Smooth muscle cell (in vitro differentiated cells): ENCODE results near the gene KIAA1671. TPM values are rescaled to one million over a fixed set of nuclear protein-coding genes. Genes with fewer than 3 reads are reported as not detected.

Experiments
- DNase-seq: peaks from one replicate; lab custom pipeline; 2025; ENCODE audit not compliant: unreplicated experiment; lab: John Stamatoyannopoulos, UW
- H2AFZ ChIP-seq: fragments of 200-600 bp; sonication (generic); 2 replicates; pipeline ENCODE4 v1.6.0; 2016; ENCODE audit warnings: antibody characterized with exemption, low read depth, mild to moderate bottlenecking
- H3F3A ChIP-seq: fragments of 200-600 bp; sonication (generic); 2 replicates; pipeline ENCODE4 v1.6.0; 2017; ENCODE audit warnings: antibody characterized with exemption, low read depth
- H3K27ac ChIP-seq: fragments of 200-600 bp; sonication (generic); 2 replicates; pipeline ENCODE4 v1.5.1; 2016; ENCODE audit warnings: low read depth, mild to moderate bottlenecking
- H3K27me3 ChIP-seq: fragments of 200-600 bp; sonication (generic); 2 replicates; pipeline ENCODE4 v1.6.1; 2016; ENCODE audit warnings: low read depth, mild to moderate bottlenecking
- H3K36me3 ChIP-seq: fragments of 200-600 bp; sonication (generic); 2 replicates; pipeline ENCODE4 v1.5.1; 2016; ENCODE audit warnings: low read depth
- H3K4me1 ChIP-seq: fragments of 200-600 bp; sonication (generic); 2 replicates; pipeline ENCODE4 v1.5.1; 2016; ENCODE audit warnings: low read depth
- H3K4me2 ChIP-seq: fragments of 200-600 bp; sonication (generic); 2 replicates; pipeline ENCODE4 v1.6.0; 2016; ENCODE audit warnings: mild to moderate bottlenecking
- H3K4me3 ChIP-seq: fragments of 200-600 bp; sonication (generic); 2 replicates; pipeline ENCODE4 v1.5.1; 2016; ENCODE audit warnings: mild to moderate bottlenecking
- H3K79me2 ChIP-seq: fragments of 200-600 bp; sonication (generic); 2 replicates; pipeline ENCODE4 v1.6.0; 2016; ENCODE audit warnings: low read depth, mild to moderate bottlenecking
- H3K9ac ChIP-seq: fragments of 200-600 bp; sonication (generic); 2 replicates; pipeline ENCODE4 v1.6.0; 2016; ENCODE audit warnings: low read depth
- H3K9me3 ChIP-seq: fragments of 200-600 bp; sonication (generic); replicated peaks from 2 replicates; pipeline ENCODE4 v1.5.1; 2016; ENCODE audit warnings: low read depth
- H4K20me1 ChIP-seq: fragments of 200-600 bp; sonication (generic); 2 replicates; pipeline ENCODE4 v1.6.0; 2016; ENCODE audit warnings: low read depth
- WGBS: methylation state at CpG from one replicate; pipeline ENCODE4 v1.1.7; 2016; ENCODE audit warnings: low lambda C conversion rate; 5-methylcytosine and 5-hydroxymethylcytosine counted together
- polyA plus RNA-seq: library from polyadenylated mRNA; unstranded; fragments of >200 nt; fragmentation: Nextera tagmentation; extraction: Ambion mirVana; gene quantifications from 2 replicates; pipeline ENCODE4 v1.2.1, GENCODE V29; 2016
- total RNA-seq: library from RNA; depleted of rRNA; stranded (reverse); fragments of >200 nt; gene quantifications from 2 replicates; pipeline ENCODE4 v1.2.3, GENCODE V29; 2014
- TF ChIP-seq, protein P1 (sequence below): fragments of 200-600 bp; sonication (generic); IDR thresholded peaks from 2 replicates; pipeline ENCODE4 v1.5.1; 2017; ENCODE audit warnings: borderline replicate concordance, mild to moderate bottlenecking, antibody characterized with exemption; ENCODE audit not compliant: insufficient read depth, poor library complexity, severe bottlenecking

The KIAA1671 gene
- total and polyA plus RNA-seq, 2 experiments from 2014 or later, result 1.7 to 7.6 TPM

DNA sequence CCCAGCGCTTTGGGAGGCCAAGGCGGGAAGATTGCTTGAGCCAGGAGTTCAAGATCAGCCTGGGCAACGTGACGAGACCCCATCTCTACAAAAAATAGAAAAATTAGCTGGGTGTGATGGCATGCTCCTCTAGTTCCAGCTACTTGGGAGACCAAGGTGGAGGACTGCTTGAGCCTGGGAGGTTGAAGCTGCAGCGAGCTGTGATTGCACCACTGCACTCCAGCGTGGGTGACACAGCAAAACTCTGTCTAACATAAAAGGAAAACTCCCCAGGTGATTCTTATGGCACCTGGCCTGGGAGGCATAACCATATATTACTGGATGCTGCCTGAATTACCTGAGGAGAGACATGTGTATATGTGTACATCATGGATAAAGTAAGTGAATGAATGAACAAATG, 29.1 kb downstream of the KIAA1671 start:
- TF ChIP-seq, protein P1, sequence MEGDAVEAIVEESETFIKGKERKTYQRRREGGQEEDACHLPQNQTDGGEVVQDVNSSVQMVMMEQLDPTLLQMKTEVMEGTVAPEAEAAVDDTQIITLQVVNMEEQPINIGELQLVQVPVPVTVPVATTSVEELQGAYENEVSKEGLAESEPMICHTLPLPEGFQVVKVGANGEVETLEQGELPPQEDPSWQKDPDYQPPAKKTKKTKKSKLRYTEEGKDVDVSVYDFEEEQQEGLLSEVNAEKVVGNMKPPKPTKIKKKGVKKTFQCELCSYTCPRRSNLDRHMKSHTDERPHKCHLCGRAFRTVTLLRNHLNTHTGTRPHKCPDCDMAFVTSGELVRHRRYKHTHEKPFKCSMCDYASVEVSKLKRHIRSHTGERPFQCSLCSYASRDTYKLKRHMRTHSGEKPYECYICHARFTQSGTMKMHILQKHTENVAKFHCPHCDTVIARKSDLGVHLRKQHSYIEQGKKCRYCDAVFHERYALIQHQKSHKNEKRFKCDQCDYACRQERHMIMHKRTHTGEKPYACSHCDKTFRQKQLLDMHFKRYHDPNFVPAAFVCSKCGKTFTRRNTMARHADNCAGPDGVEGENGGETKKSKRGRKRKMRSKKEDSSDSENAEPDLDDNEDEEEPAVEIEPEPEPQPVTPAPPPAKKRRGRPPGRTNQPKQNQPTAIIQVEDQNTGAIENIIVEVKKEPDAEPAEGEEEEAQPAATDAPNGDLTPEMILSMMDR, result no peak
- H3K4me3 ChIP-seq, result no peak overlapping the region
- no peaks in the 10 kb centered on the region for H3K9me3 ChIP-seq
- H3K27ac ChIP-seq, result no peak overlapping the region
- 93% methylated on average over 6 of the region's 6 CpGs for WGBS
- H2AFZ ChIP-seq, result no peak overlapping the region
- no peaks in the 10 kb centered on the region for H4K20me1 ChIP-seq
- DNase-seq, result no peak
- no peak overlapping the region for H3K9ac ChIP-seq
- no peak overlapping the region for H3K4me2 ChIP-seq
- H3K36me3 ChIP-seq, result no peaks in the 10 kb centered on the region
- H3K27me3 ChIP-seq, result no peaks in the 10 kb centered on the region
- peaks cover 4% of the 10 kb centered on the region for H3F3A ChIP-seq
- peaks cover 17% of the 10 kb centered on the region for H3K79me2 ChIP-seq
- peaks cover 33% of the 10 kb centered on the region for H3K4me1 ChIP-seq

DNA sequence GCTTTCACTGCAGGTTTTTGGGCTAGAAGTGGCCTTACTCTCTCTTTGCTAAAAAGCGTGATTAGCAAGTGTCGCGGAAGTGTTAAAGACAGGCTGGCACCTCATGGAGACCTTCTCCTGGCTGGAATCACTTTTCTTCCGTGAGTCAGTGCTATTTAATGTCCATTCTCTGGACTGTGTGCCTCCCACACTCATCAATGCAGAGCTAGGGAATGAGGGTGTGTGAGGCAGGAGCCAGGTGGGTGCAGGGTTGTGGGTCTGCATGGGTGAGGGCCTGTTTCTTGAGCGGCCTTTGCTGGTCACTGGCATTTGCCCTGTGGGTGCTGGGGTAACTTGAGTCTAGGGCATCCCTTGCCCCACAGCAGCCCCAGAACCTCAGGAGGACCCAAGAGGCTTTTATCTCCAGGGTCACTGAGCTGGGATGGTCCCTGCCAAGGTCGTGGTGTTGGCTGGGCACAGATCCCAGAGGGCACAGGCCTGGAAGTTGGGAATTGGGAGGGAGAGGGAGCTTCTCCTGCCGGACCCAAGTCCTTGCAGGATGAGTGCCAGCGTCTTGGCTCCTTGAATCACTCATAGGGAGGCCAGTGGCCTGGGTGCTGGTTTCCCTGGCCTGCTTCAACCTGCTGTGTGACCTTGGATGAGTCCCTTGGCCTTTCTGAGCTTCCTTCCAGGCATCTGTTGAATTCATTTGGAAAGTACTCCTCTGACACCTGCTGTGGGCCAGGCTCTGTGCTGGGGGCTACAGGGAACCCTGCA, 30.0 kb downstream of the KIAA1671 start:
- H3F3A ChIP-seq, result peaks cover 4% of the 10 kb centered on the region
- H3K9ac ChIP-seq, result no peak overlapping the region
- H3K4me1 ChIP-seq, result peaks cover 26% of the 10 kb centered on the region
- H3K27me3 ChIP-seq, result no peaks in the 10 kb centered on the region
- no peaks in the 10 kb centered on the region for H4K20me1 ChIP-seq
- no peak for DNase-seq
- no peak overlapping the region for H2AFZ ChIP-seq
- no peaks in the 10 kb centered on the region for H3K36me3 ChIP-seq
- no peak overlapping the region for H3K4me3 ChIP-seq
- H3K9me3 ChIP-seq, result no peaks in the 10 kb centered on the region
- peaks cover 17% of the 10 kb centered on the region for H3K79me2 ChIP-seq
- no peak overlapping the region for H3K4me2 ChIP-seq
- TF ChIP-seq, protein P1, result no peak
- 86% methylated on average over 8 of the region's 8 CpGs for WGBS
- H3K27ac ChIP-seq, result no peak overlapping the region

DNA sequence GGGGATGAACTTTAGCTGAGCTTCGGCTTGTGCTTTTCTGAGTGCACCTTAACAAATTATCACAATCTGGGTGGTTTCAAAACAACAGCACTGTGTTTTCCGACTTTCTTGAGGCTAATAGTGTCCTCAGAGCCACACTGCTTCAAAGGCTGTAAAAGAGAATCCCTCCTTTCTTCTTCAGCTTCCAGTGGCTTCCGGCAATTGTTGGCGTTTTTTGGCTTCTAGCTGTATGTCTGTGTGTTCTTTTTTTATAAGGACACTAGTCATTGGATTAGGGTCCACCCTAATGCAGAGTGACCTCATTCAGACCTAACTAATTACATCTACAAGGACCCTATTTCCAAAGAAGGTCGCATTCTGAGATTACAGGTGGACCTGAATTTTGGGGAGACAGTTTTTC, 30.6 kb downstream of the KIAA1671 start:
- Histone ChIP-seq H3K9ac (no peak overlapping the region), H2AFZ (no peak overlapping the region), H3K79me2 (peaks cover 17% of the 10 kb centered on the region), H3K9me3 (no peaks in the 10 kb centered on the region), H3K36me3 (no peaks in the 10 kb centered on the region), H3K4me1 (peaks cover 21% of the 10 kb centered on the region), H3F3A (peaks cover 4% of the 10 kb centered on the region), H3K4me2 (no peak overlapping the region), H3K4me3 (no peak overlapping the region), H4K20me1 (no peaks in the 10 kb centered on the region), H3K27ac (no peak overlapping the region), H3K27me3 (no peaks in the 10 kb centered on the region)
- WGBS, result 84% methylated on average over 5 of the region's 5 CpGs
- TF ChIP-seq, protein P1, result no peak
- DNase-seq, result no peak

DNA sequence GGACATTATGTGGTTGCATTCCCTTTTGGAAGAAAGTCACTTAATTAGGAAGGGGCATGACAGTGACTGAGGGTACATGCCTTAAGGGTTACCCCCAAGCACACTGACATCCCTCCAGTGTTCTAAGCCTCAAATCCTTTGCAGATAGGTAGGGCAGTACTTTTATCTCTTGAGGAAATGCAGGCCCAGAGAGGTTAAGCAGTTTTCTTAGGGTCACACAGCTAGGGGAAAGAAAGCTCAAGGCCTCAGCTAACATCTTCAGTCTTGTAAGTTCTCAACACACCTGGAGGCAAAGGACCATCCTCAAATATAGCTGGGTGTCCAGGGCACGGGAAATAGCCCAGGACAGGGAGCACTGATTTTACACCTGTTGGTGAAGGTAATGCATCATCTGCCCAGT, 31.6 kb downstream of the KIAA1671 start:
- Histone ChIP-seq H3K9me3 (no peaks in the 10 kb centered on the region), H3K36me3 (no peaks in the 10 kb centered on the region), H3K9ac (no peak overlapping the region), H4K20me1 (no peaks in the 10 kb centered on the region), H3F3A (peaks cover 4% of the 10 kb centered on the region), H3K4me2 (no peak overlapping the region), H3K4me3 (no peak overlapping the region), H2AFZ (no peak overlapping the region), H3K79me2 (peaks cover 13% of the 10 kb centered on the region), H3K4me1 (peaks cover 21% of the 10 kb centered on the region), H3K27ac (peak overlapping the region; percentile 97), H3K27me3 (no peaks in the 10 kb centered on the region)
- no peak for DNase-seq
- 89% methylated on average over 1 of the region's 1 CpG for WGBS
- TF ChIP-seq, protein P1, result no peak
